GM12878 (cell line): ENCODE data around the gene STK32B. TPM values are rescaled to one million over a fixed set of nuclear protein-coding genes. Genes with fewer than 3 reads are reported as not detected.
"Not testable (repeated sequence)": the region's sequence is repeated elsewhere in the genome, so short reads cannot be mapped to it uniquely, and the experiment has no call there.

ENCODE experiments used
- ATAC-seq: fragments of 200-7000 bp; cut with Tn5 transposase; 3 replicates; pipeline ENCODE4 v1.9.1; 2020; ENCODE audit warnings: mild to moderate bottlenecking, moderate library complexity
- BruUV-seq: library from RNA; stranded (reverse); fragments of 400-500 nt; replicated peaks from 2 replicates; lab custom pipeline; 2021; lab: Mats Ljungman, UMichigan
- CTCF ChIA-PET: fragments of 300-600 bp; sonication (Branson Sonifier 250); formaldehyde crosslinking; extraction: SDS; loops from one replicate; lab custom pipeline; 2021; ENCODE audit warnings: inconsistent platforms; lab: Yijun Ruan, JAX
- POLR2A ChIA-PET: fragments of 350-600 bp; formaldehyde crosslinking; extraction: SDS; loops from one replicate; lab custom pipeline; 2021; ENCODE audit warnings: inconsistent platforms; lab: Charles Lee
- RAD21 ChIA-PET: fragments of 300-600 bp; sonication (Branson Sonifier 250); formaldehyde crosslinking; loops from one replicate; lab custom pipeline; 2023; ENCODE audit warnings: antibody characterized with exemption; ENCODE audit not compliant: unreplicated experiment; lab: Charles Lee
- SMC1A ChIA-PET: fragments of 300-600 bp; sonication (Branson Sonifier 250); formaldehyde crosslinking; loops from one replicate; lab custom pipeline; 2023; ENCODE audit not compliant: unreplicated experiment, uncharacterized antibody; lab: Charles Lee
- DNase-seq: peaks from one replicate; pipeline ENCODE4 v3.0.0-alpha.2; 2011; ENCODE audit warnings: low read depth, low spot score
- FAIRE-seq: peaks from 3 replicates; lab custom pipeline; 2011; peaks lifted over from hg19 to GRCh38; lab: Jason Lieb, UNC
- H2AFZ ChIP-seq: 2 replicates; pipeline ENCODE4 v1.6.0; 2011; ENCODE audit warnings: low read depth, low read length, control low read depth; ENCODE audit not compliant: control insufficient read depth
- H3K27ac ChIP-seq: 2 replicates; pipeline ENCODE4 v1.5.1; 2011; ENCODE audit warnings: control low read depth; ENCODE audit not compliant: control insufficient read depth, insufficient read depth
- H3K27me3 ChIP-seq, 2 experiments: replicated peaks in 1 of 2; 2 replicates each; pipeline versions ENCODE4 v1.6.0 to v1.6.1; 2011; ENCODE audit warnings: low read length in 1 of 2; ENCODE audit not compliant: control insufficient read depth in 2 of 2, insufficient read depth in 2 of 2
- H3K36me3 ChIP-seq, 2 experiments: 2 replicates each; pipeline ENCODE4 v1.5.1; 2011; ENCODE audit warnings: low read length in 1 of 2; ENCODE audit not compliant: control insufficient read depth in 2 of 2, insufficient read depth in 2 of 2
- H3K4me1 ChIP-seq: 2 replicates; pipeline ENCODE4 v1.6.1; 2011; ENCODE audit warnings: mild to moderate bottlenecking, low read length, moderate library complexity, mixed read lengths; ENCODE audit not compliant: control insufficient read depth, insufficient read depth
- H3K4me2 ChIP-seq: 2 replicates; pipeline ENCODE4 v1.6.0; 2011; ENCODE audit warnings: control low read depth; ENCODE audit not compliant: control insufficient read depth, insufficient read depth
- H3K4me3 ChIP-seq: fragments of 200-600 bp; sonication (generic); 2 replicates; pipeline ENCODE4 v1.5.1; 2016
- H3K79me2 ChIP-seq: 2 replicates; pipeline ENCODE4 v1.6.0; 2011; ENCODE audit warnings: low read length; ENCODE audit not compliant: control insufficient read depth, insufficient read depth
- H3K9ac ChIP-seq: 2 replicates; pipeline ENCODE4 v1.8.0; 2011; ENCODE audit warnings: low read length, control low read depth, mixed read lengths; ENCODE audit not compliant: control insufficient read depth, insufficient read depth
- H3K9me3 ChIP-seq: replicated peaks from 3 replicates; pipeline ENCODE4 v1.5.1; 2011; ENCODE audit warnings: mild to moderate bottlenecking, low read length; ENCODE audit not compliant: control insufficient read depth, insufficient read depth
- H4K20me1 ChIP-seq: 2 replicates; pipeline ENCODE4 v1.6.0; 2011; ENCODE audit not compliant: control insufficient read depth, insufficient read depth
- CHD1 ChIP-seq: IDR thresholded peaks from 2 replicates; pipeline ENCODE4 v1.6.1; 2012; ENCODE audit warnings: low read depth, low read length, improper control_type of control experiment
- IRF5 ChIP-seq: fragments of 450-650 bp; IDR thresholded peaks from 2 replicates; pipeline ENCODE4 v1.6.1; 2017; ENCODE audit warnings: borderline replicate concordance
- SPI1 ChIP-seq: IDR thresholded peaks from 2 replicates; pipeline ENCODE4 v1.6.1; 2011; ENCODE audit warnings: low read depth, mild to moderate bottlenecking, low read length, moderate library complexity, borderline replicate concordance; ENCODE audit not compliant: insufficient read depth
- WGBS: methylation state at CpG from one replicate; pipeline ENCODE4 v1.1.6; 2016; ENCODE audit warnings: low lambda C conversion rate; ENCODE audit not compliant: insufficient replicate concordance, insufficient coverage; ENCODE audit errors: missing lambda C conversion rate; 5-methylcytosine and 5-hydroxymethylcytosine counted together
- in situ Hi-C: fragments of 300-500 bp; cut with MboI; formaldehyde crosslinking; loops from 9 replicates; pipeline ENCODE4 v1.14.3; 2018; ENCODE audit warnings: mixed read lengths
- intact Hi-C: fragments of 100-400 bp; cut with micrococcal nuclease; formaldehyde crosslinking; loops from one replicate; pipeline ENCODE4 v1.14.2; 2022; ENCODE audit not compliant: unreplicated experiment
- polyA plus RNA-seq, 11 experiments: library from polyadenylated mRNA; depleted of rRNA in 4 of 11; unstranded in 6 of 11; stranded (reverse) in 5 of 11; fragments of >200 nt; fragmentation: Nextera tagmentation in 4 of 11; fragmentation: Illumina TruSeq in 1 of 11; extraction: Ambion mirVana in 4 of 11; extraction: Trizol in 1 of 11; gene quantifications; 1 replicate in 1 of 11; 2 replicates in 10 of 11; pipeline versions ENCODE4 v1.2.1 to v1.2.3, GENCODE V29; 2011 to 2016; ENCODE audit warnings: inconsistent platforms in 2 of 11, missing spikeins in 2 of 11, low read depth in 1 of 11
- total RNA-seq, 4 experiments: library from RNA; depleted of rRNA in 3 of 4; stranded (reverse); fragments of >200 nt in 3 of 4; fragmentation: Illumina TruSeq in 1 of 4; extraction: Trizol in 1 of 4; gene quantifications; 2 replicates each; pipeline versions ENCODE4 v1.2.1 to v1.2.3, GENCODE V29; 2013 to 2021

The STK32B gene
- total and polyA plus RNA-seq, 10 of the 15 experiments (the other 5 are each of a cell fraction or from before 2014, with no cell fraction given), result 0.04 to 0.12 (median 0.08) TPM; not detected in 7

DNA sequence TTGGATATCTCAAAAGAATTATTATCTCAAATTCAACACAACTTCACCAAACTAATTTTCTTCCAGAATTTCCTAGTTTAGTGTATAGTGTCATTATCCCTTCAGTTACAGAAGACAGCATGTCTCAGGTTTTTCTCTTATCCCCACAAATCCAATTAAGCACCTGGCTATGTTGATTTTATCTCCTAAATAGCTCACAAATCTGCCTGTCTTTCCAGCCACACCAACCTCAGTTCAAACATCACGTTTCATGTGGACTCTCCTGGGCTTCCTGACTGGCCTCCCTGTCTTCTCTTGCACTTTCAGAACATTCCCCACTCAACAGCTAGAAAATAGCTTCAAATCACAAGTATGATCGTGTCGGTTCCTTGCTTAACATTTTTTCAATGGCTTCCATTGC lies 14.8 kb downstream of the STK32B start:
- H3K79me2 ChIP-seq, result no peaks in the 10 kb centered on the region
- CTCF ChIA-PET, result no interaction called here

GRCh38 chr4:5066968-5067367 lies 15.7 kb downstream of the STK32B start:
- H3K4me2 ChIP-seq, ATAC-seq, CTCF ChIA-PET, H2AFZ ChIP-seq, H3K36me3 ChIP-seq, FAIRE-seq, intact Hi-C loops, H3K9me3 ChIP-seq, in situ Hi-C loops, H3K9ac ChIP-seq, H3K4me1 ChIP-seq, H4K20me1 ChIP-seq, RAD21 ChIA-PET: not testable (repeated sequence)
- WGBS, result 3% methylated on average over 3 of the region's 3 CpGs
- peak; percentile 32; the same call in 1 of the 2 replicates for TF ChIP-seq SPI1
- TF ChIP-seq, all 136 proteins: peak for 1; not testable (repeated sequence) for 135
- H3K27me3 ChIP-seq, H3K27ac ChIP-seq, H3K79me2 ChIP-seq, BruUV-seq, POLR2A ChIA-PET, H3K4me3 ChIP-seq, SMC1A ChIA-PET, DNase-seq: not testable (repeated sequence)

More for the DNA sequence above, 14.8 kb downstream of the STK32B start:
- Histone ChIP-seq H3K27me3 (no peaks in the 10 kb centered on the region), H3K9ac (no peak overlapping the region), H4K20me1 (no peaks in the 10 kb centered on the region), H3K4me2 (no peak overlapping the region), H3K36me3 (no peaks in the 10 kb centered on the region), H2AFZ (no peak overlapping the region), H3K9me3 (peaks cover 2% of the 10 kb centered on the region; the same call in 2 of the 3 replicates), H3K4me1 (no peaks in the 10 kb centered on the region), H3K4me3 (no peak overlapping the region), H3K27ac (no peak overlapping the region)
- in situ Hi-C loops (no loop called here), intact Hi-C loops (no loop called here)
- FAIRE-seq (no peak), DNase-seq (no peak), ATAC-seq (no peak)
- WGBS, result 0% methylated on average over 3 of the region's 3 CpGs
- RAD21 ChIA-PET, result no interaction called here
- SMC1A ChIA-PET, result no interaction called here
- TF ChIP-seq CHD1, result no peak
- no peak for TF ChIP-seq IRF5
- BruUV-seq, result no TSS peak
- POLR2A ChIA-PET, result no interaction called here
